Loucy (cell line): ENCODE results near the gene PRDX3.

ENCODE experiments used
- CTCF ChIP-seq: fragments of 200-600 bp; sonication (generic); conservative IDR thresholded peaks from 2 replicates; pipeline ENCODE4 v1.5.1; 2014; ENCODE audit warnings: mild to moderate bottlenecking, antibody characterized with exemption, low read length
- EZH2phosphoT487 ChIP-seq: fragments of 200-600 bp; IDR thresholded peaks from 2 replicates; pipeline ENCODE4 v1.6.1; 2018; ENCODE audit warnings: antibody characterized with exemption, mild to moderate bottlenecking, moderate library complexity, borderline replicate concordance

- TF ChIP-seq CTCF (no peak), EZH2phosphoT487 (no peak)
Measured at GRCh38 chr10:119165171-119166117, 13.2 kb downstream of the PRDX3 start, which contains the start of gene SFXN4.
